Activated CD4-positive, alpha-beta T cell treated with anti-CD3 and anti-CD28 coated beads for 4 hours (primary cell): Measurements from ENCODE around the gene APPL2.
"Not testable (repeated sequence)": the region's sequence is repeated elsewhere in the genome, so short reads cannot be mapped to it uniquely, and the experiment has no call there.

ENCODE experiments used
- DNase-seq, 2 donors: peaks; one replicate each; pipeline ENCODE4 v3.0.0-alpha.2; 2020

The APPL2 gene

DNA sequence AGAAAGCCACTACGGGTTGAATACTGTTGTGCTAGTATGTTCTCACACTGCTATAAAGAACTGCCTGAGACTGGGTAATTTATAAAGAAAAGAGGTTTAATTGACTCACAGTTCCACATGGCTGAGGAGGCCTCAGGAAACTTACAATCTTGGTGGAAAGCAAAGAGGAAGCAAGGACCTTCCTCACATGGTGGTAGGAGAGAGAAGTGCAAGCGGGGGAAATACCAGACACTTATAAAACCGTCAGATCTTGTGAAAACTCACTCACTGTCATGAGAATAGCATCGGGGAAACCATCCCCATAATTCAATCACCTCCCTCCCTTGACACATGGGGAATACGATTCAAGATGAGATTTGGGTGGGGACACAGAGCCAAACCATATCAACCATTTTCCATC is 20.5 kb upstream of the APPL2 start:
- not testable (repeated sequence) for DNase-seq

GRCh38 chr12:105256011-105256410 is 20.0 kb upstream of the APPL2 start:
- no peak for DNase-seq

DNA sequence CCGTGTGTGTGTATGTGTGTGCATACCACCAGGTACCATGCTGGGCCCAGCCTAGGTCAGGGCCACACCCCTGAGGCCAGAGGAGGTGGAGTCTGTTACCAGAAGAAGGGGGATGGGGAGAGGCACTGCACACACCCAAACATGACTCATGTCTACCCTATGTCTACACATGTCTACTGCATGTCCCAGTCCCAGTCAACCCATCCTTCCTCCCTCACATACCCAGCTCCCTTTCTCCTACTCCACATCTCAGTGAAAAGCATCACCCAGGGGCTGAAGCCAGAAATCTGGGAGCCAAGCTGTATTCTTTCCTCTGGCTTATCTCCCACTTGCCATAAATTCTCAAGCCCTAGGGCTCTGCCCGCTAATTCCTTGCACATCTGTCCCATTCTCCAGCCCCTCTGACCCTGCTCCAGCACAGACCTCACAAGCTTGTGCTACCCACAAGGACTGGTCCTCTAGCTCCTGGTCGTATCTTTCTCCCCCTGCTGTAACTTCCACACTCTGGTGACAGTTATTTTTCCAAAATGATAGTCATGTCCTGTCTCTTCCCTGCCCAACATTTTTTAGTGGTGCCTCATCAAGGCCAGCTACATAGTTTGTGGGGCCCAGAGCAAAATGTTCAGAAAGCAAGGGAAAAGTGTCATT is 18.0 kb upstream of the APPL2 start:
- no peak for DNase-seq

- DNase-seq: no peak
These were observed 16.9 kb upstream of the APPL2 start for GRCh38 chr12:105252901-105253300.

- DNase-seq: not testable (repeated sequence)
These were observed 9.9 kb upstream of the APPL2 start for GRCh38 chr12:105245776-105246427.

DNA sequence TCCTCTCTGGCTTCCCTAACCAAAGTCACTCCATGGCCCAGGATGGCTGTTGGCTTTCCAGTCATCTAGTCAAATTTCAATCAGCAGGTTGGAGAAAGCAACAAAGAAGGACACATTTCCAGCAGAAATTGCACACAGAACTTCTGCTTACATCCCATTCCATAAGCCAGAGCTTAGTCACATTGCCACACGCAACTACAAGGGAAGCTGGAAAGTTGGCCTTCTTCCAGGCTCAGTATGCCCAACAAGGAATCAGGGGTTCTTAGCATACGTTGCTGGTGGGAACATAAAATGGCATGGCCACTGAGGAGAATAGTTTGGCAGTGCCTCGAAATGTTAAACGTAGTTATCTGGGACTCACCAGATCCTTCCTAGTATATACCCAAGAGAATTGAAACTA is 9.3 kb upstream of the APPL2 start:
- DNase-seq: no peak

DNA sequence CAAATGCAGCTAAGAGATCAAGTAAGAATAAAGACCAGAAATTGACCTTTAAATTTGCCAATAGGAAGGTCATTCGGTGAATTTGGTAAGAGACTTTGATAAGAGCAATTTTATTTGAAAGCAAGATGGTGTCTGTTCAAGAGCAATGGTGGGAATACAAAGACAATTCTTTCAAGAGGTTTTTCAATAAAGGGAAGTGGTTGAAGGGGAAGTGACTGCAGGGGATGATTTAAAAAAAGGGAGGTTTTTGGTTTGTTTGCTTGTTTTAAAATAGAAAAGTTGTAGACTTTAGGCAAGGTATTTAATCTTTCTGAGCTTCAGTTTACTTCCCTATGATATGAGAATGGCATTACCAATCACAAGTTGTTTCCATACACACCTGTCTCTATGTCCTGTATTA is 4.3 kb upstream of the APPL2 start:
- DNase-seq: no peak

GRCh38 chr12:105239304-105239703 is 3.3 kb upstream of the APPL2 start:
- DNase-seq: no peak

- DNase-seq: no peak
These were observed 1.7 kb upstream of the APPL2 start for GRCh38 chr12:105237666-105238065.

- DNase-seq: no peak
These were observed 668 bp downstream of the APPL2 start for GRCh38 chr12:105235281-105235731.

GRCh38 chr12:105234197-105234596 is 1.8 kb downstream of the APPL2 start:
- DNase-seq: no peak

- DNase-seq: no peak
These were observed 2.7 kb downstream of the APPL2 start for GRCh38 chr12:105233041-105233905.

- no peak for DNase-seq
These were observed 4.6 kb downstream of the APPL2 start for GRCh38 chr12:105231396-105231795.

GRCh38 chr12:105229371-105229770 is 6.6 kb downstream of the APPL2 start:
- no peak for DNase-seq

DNA sequence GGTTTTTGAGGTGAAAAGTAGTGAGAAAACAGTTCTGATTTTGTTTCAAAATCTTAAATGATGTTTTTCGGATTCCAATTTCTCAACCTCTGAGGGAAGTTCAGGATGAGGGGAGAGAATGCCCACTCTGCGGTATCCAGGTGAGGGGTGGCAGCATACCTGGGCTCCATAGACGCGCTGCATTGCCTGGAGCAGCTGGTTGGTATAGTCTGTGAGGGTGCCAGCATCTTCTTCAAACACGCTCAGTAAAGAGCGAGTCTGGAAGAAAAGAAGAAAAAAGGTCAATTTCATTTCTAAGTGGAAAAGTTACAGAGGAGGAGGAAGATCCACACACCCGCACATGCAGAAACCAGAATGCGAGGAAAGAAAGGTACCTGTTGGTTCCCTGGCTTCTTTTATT is 7.0 kb downstream of the APPL2 start:
- no peak for DNase-seq

GRCh38 chr12:105228494-105228893 is 7.5 kb downstream of the APPL2 start:
- no peak for DNase-seq

DNA sequence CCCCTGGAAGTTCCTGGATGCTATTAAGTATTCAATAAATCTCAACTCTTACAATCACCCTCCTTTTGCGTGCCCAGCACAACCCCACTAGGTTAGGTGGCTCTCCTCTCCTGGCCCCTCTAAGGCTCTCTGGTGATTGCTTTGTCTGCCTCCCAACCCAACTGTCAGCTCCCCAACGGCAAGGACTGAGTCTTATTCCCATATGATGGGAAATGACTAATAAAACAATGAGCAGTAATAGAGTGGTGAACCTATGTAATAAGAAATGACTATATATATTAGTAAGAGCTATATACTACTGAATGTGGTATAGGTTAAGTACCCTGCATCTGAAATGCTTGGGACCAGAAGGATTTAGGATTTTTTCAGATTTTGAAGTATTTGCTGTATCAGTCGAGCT is 8.1 kb downstream of the APPL2 start:
- no peak for DNase-seq

DNA sequence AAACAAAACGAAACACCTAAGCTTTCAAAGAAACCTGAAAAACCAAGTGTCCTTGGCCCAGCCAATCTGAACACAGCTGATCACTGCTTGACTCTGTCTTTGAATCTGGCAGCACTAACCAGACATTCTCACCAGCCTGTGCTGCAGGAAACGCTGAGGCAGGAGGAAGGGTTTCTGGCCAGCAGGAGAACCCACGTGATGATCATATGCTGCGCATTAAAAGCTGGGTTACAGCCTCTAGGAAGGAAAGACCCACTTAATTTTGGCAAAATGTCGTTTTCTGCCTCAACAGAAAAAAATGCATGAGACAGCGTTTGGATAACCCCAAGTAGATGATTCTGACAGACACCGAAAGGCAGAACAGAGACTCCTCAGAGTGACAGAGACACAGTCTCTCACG is 9.8 kb downstream of the APPL2 start:
- no peak for DNase-seq

- no peak for DNase-seq
These were observed 10.4 kb downstream of the APPL2 start for GRCh38 chr12:105225505-105226015.

DNA sequence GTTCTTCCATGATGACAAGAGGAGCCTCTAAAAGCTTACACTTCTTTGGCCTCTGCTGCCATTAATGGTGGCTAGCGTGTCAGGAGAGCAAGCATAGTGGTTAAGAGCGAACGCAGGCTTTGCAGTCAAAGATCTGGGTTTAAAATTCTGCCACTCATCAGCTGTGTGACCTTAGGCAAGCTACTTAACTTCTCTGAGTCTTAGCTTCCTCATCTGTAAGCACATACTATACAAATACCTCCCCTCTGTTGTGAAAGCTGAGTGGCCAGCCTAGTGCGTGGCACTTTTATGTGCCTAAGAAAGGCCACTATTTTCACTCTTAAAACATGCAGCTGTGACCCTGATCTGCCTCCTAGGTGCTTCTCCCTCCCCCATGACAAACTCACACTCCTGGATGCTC is 11.6 kb downstream of the APPL2 start:
- no peak for DNase-seq

DNA sequence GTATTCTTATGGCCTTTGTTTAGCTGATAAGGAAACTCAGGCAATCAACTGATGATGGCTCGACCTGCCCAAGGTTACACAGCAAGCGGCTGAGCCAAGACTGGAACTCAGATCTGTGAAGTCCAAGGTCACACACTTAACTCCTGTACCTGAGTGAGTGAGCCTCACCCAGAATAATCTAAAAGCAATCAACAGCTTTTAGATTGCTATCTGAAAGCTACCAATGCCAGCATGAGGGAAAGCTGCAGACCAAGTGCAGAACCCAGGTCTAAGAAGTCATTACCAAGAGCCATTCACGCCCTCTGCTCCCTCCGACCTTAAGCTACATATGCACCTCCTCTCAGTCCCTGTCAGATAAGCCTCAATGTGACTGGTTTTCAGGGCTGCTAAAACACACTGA is 12.1 kb downstream of the APPL2 start:
- DNase-seq: no peak

DNA sequence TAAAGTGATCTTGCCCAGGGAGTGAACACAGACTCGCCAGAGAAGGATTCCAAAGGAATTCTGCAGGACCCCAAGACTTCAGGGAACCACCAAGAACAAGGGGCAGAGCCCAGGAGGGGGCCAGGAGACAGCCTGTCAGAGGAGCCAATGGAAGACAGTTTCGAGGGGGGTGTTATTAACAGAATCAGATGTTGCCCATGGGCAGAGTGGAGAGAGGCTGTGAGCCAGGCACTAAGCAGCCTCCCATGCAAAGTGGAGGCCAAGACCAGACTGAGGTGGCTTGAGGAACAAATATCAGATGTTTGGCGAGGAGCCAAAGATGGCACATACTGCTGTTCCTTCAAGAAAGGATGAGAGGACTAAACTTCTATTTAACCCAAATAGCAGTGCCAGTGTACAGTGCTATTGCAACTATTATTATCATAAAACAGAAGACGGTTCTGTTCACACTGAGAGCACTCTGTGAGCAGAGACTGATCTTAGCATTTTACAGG is 12.6 kb downstream of the APPL2 start:
- DNase-seq: no peak

DNA sequence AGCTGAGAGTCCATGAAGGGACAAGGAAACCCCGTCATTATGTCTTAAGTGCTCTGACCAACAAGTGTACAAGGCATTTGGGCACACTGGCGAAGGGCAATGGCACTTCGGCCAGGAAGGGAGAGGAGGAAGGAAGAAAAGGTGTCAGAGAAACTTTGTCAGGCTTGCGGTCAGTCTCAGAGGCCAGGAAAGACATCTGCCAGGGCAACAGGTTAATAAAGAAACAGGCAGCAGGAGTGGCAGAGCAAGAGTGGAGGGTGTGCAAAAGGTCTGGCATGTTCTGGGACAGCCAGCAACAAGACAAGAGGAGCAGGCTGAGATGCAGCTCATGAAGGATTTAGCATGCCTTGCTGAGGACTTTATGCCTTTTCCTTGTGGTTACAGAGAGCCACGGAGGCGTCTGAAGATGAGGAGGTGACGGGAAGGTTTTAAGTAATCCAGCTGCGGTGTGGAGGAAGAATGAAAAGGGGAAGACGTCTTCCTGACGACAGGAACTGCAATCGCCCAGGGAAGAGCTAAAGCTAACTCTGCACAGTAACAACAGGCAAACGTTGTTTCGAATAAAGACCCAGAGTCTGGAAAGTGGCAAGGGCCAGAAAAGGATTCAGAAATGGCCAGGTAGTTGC is 13.1 kb downstream of the APPL2 start:
- no peak for DNase-seq
